ENCODE data around the gene COL24A1.

COL24A1 gene

GRCh38 chr1:85888921-85889320 lies 267.7 kb downstream of the COL24A1 start:
- Histone ChIP-seq H3K27me3 (ENCODE audit: insufficient read depth, low read length) (no peaks in the 10 kb centered on the region), H3K9ac (ENCODE audit: low read length) (no peak overlapping the region), H4K20me1 (ENCODE audit: insufficient read depth, low read length) (no peaks in the 10 kb centered on the region), H3K9me2 (ENCODE audit: low read depth, low read length) (no peaks in the 10 kb centered on the region), H3K27ac (ENCODE audit: low read depth, low read length, poor library complexity, severe bottlenecking) (no peak overlapping the region), H3K79me2 (ENCODE audit: insufficient read depth, low read length) (no peaks in the 10 kb centered on the region), H3K4me3 (ENCODE audit: low read depth, low read length, poor library complexity, severe bottlenecking) (no peak overlapping the region), H3K4me2 (ENCODE audit: low read length) (no peak overlapping the region), H3K9me3 (ENCODE audit: low read length) (no peaks in the 10 kb centered on the region), H3F3A (ENCODE audit: insufficient read depth, low read length) (no peaks in the 10 kb centered on the region), H3K4me1 (ENCODE audit: insufficient read depth, low read length, severe bottlenecking) (no peaks in the 10 kb centered on the region), H3K36me3 (ENCODE audit: insufficient read depth, low read length) (no peaks in the 10 kb centered on the region), H2AFZ (ENCODE audit: low read length) (no peak overlapping the region)
- TF ChIP-seq, protein P1, sequence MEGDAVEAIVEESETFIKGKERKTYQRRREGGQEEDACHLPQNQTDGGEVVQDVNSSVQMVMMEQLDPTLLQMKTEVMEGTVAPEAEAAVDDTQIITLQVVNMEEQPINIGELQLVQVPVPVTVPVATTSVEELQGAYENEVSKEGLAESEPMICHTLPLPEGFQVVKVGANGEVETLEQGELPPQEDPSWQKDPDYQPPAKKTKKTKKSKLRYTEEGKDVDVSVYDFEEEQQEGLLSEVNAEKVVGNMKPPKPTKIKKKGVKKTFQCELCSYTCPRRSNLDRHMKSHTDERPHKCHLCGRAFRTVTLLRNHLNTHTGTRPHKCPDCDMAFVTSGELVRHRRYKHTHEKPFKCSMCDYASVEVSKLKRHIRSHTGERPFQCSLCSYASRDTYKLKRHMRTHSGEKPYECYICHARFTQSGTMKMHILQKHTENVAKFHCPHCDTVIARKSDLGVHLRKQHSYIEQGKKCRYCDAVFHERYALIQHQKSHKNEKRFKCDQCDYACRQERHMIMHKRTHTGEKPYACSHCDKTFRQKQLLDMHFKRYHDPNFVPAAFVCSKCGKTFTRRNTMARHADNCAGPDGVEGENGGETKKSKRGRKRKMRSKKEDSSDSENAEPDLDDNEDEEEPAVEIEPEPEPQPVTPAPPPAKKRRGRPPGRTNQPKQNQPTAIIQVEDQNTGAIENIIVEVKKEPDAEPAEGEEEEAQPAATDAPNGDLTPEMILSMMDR (IDR thresholded peaks at IDR 0.05; ENCODE audit: low read length) = no peak
- no peak for TF ChIP-seq EZH2 (IDR thresholded peaks at IDR 0.05; ENCODE audit: borderline replicate concordance, low read length)

GRCh38 chr1:85884372-85885035 lies 272.1 kb downstream of the COL24A1 start:
- Histone ChIP-seq H3K27me3 (ENCODE audit: insufficient read depth, low read length) (no peaks in the 10 kb centered on the region), H3K27ac (ENCODE audit: low read depth, low read length, poor library complexity, severe bottlenecking) (no peak overlapping the region), H3K9ac (ENCODE audit: low read length) (no peak overlapping the region), H3K4me2 (ENCODE audit: low read length) (no peak overlapping the region), H3K4me1 (ENCODE audit: insufficient read depth, low read length, severe bottlenecking) (no peaks in the 10 kb centered on the region), H3K9me2 (ENCODE audit: low read depth, low read length) (no peaks in the 10 kb centered on the region), H3K36me3 (ENCODE audit: insufficient read depth, low read length) (no peaks in the 10 kb centered on the region), H3K79me2 (ENCODE audit: insufficient read depth, low read length) (no peaks in the 10 kb centered on the region), H3K9me3 (ENCODE audit: low read length) (no peaks in the 10 kb centered on the region), H2AFZ (ENCODE audit: low read length) (no peak overlapping the region), H3K4me3 (ENCODE audit: low read depth, low read length, poor library complexity, severe bottlenecking) (no peak overlapping the region), H3F3A (ENCODE audit: insufficient read depth, low read length) (no peaks in the 10 kb centered on the region), H4K20me1 (ENCODE audit: insufficient read depth, low read length) (no peaks in the 10 kb centered on the region)
- TF ChIP-seq EZH2 (IDR thresholded peaks at IDR 0.05; ENCODE audit: borderline replicate concordance, low read length) = no peak
- TF ChIP-seq, protein P1 (IDR thresholded peaks at IDR 0.05; ENCODE audit: low read length) = no peak

- no peak overlapping the region for H3K4me3 ChIP-seq (ENCODE audit: low read depth, low read length, poor library complexity, severe bottlenecking)
- no peak overlapping the region for H3K4me2 ChIP-seq (ENCODE audit: low read length)
- H4K20me1 ChIP-seq (ENCODE audit: insufficient read depth, low read length) = no peaks in the 10 kb centered on the region
- H3K9me2 ChIP-seq (ENCODE audit: low read depth, low read length) = no peaks in the 10 kb centered on the region
- no peaks in the 10 kb centered on the region for H3K9me3 ChIP-seq (ENCODE audit: low read length)
- H3K27me3 ChIP-seq (ENCODE audit: insufficient read depth, low read length) = no peaks in the 10 kb centered on the region
- H3F3A ChIP-seq (ENCODE audit: insufficient read depth, low read length) = no peaks in the 10 kb centered on the region
- H3K36me3 ChIP-seq (ENCODE audit: insufficient read depth, low read length) = no peaks in the 10 kb centered on the region
- H2AFZ ChIP-seq (ENCODE audit: low read length) = no peak overlapping the region
- no peak for TF ChIP-seq EZH2 (IDR thresholded peaks at IDR 0.05; ENCODE audit: borderline replicate concordance, low read length)
- TF ChIP-seq, protein P1 (IDR thresholded peaks at IDR 0.05; ENCODE audit: low read length) = no peak
- H3K4me1 ChIP-seq (ENCODE audit: insufficient read depth, low read length, severe bottlenecking) = no peaks in the 10 kb centered on the region
- no peaks in the 10 kb centered on the region for H3K79me2 ChIP-seq (ENCODE audit: insufficient read depth, low read length)
- H3K9ac ChIP-seq (ENCODE audit: low read length) = no peak overlapping the region
- H3K27ac ChIP-seq (ENCODE audit: low read depth, low read length, poor library complexity, severe bottlenecking) = no peak overlapping the region
These were observed 289.4 kb downstream of the COL24A1 start for GRCh38 chr1:85867189-85867588.

All from OCI-LY1 (cell line).